Measurements from ENCODE around the gene PTPRJ.

Gene PTPRJ

DNA sequence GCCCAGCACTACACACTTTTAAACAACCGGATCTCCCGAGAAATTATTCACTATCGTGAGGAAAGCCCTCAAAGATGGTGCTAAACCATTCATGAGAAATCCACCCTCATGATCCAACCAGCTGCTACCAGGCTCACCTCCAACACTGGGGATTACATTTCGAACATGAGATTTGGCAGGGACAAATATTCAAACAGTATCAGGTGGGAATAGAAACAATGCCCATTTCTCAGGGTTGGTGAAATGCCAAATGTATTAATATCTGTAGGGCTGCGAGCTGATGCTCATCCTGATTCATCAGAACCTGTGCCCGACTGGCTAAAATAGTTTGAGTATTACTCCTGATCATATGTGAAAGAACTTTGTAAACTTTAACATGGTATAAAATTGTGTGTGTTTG lies 15.8 kb upstream of the PTPRJ start:
- no peak overlapping the region for H3K18ac ChIP-seq (ENCODE audit: low read depth in 1 of 2, low read length in 2 of 2)
- no peak overlapping the region for H3K27ac ChIP-seq (ENCODE audit: low read length, poor library complexity, severe bottlenecking)
- no peak overlapping the region for H3K4ac ChIP-seq (ENCODE audit: low read depth in 1 of 2, low read length in 2 of 2)
- no peak overlapping the region for H2BK12ac ChIP-seq (ENCODE audit: low read length in 2 of 2)
- no peak overlapping the region for H3K4me2 ChIP-seq (ENCODE audit: low read length, poor library complexity, severe bottlenecking)
- peaks cover 9% of the 10 kb centered on the region for H3K4me1 ChIP-seq (ENCODE audit: control insufficient read depth, insufficient read depth, low read depth, low read length)
- no peaks in the 10 kb centered on the region for H3K79me1 ChIP-seq (replicated peaks; ENCODE audit: low read length, poor library complexity, severe bottlenecking)
- no peak overlapping the region for H2BK15ac ChIP-seq (ENCODE audit: low read depth, poor library complexity, severe bottlenecking)
- no peak overlapping the region for H2BK120ac ChIP-seq (ENCODE audit: low read depth, low read length)
- H4K91ac ChIP-seq (ENCODE audit: low read length) = no peak overlapping the region
- no peak overlapping the region for H2AFZ ChIP-seq (ENCODE audit: low read depth, low read length)
- H2AK5ac ChIP-seq (ENCODE audit: low read length, severe bottlenecking) = no peak overlapping the region
- no peak overlapping the region for H2BK5ac ChIP-seq (ENCODE audit: low read depth, low read length, poor library complexity, severe bottlenecking)
- H3K9ac ChIP-seq (ENCODE audit: low read length) = no peak overlapping the region
- no peak overlapping the region for H3K4me3 ChIP-seq (ENCODE audit: insufficient read depth in 1 of 2, low read depth in 1 of 2, low read length in 2 of 2)
- 93% methylated on average over 5 of the region's 6 CpGs for WGBS
- H3K27me3 ChIP-seq (ENCODE audit: control insufficient read depth in 1 of 2, insufficient read depth in 1 of 2, low read length in 2 of 2) = no peaks in the 10 kb centered on the region
- H3K14ac ChIP-seq (ENCODE audit: low read length in 2 of 2) = no peak overlapping the region
- no peaks in the 10 kb centered on the region for H3K9me3 ChIP-seq (ENCODE audit: control insufficient read depth, low read length)
- H3K36me3 ChIP-seq (ENCODE audit: control insufficient read depth in 1 of 2, insufficient read depth in 2 of 2, low read depth in 1 of 2, low read length in 2 of 2) = no peaks in the 10 kb centered on the region
- DNase-seq = no peak
- H3K23ac ChIP-seq (ENCODE audit: low read length in 2 of 2) = no peak overlapping the region
- H4K8ac ChIP-seq (ENCODE audit: low read length) = no peak overlapping the region

GRCh38 chr11:47967577-47968525 lies 12.5 kb upstream of the PTPRJ start:
- Histone ChIP-seq H2AK5ac (ENCODE audit: low read length, severe bottlenecking) (peak overlapping the region; percentile 86), H3K9ac (ENCODE audit: low read length) (no peak overlapping the region), H3K9me3 (ENCODE audit: control insufficient read depth, low read length) (no peaks in the 10 kb centered on the region), H4K8ac (ENCODE audit: low read length) (no peak overlapping the region), H2BK5ac (ENCODE audit: low read depth, low read length, poor library complexity, severe bottlenecking) (peak overlapping the region; percentile 70), H3K14ac (ENCODE audit: low read length in 2 of 2) (no peak overlapping the region), H2BK12ac (ENCODE audit: low read length in 2 of 2) (no peak overlapping the region), H3K23ac (ENCODE audit: low read length in 2 of 2) (no peak overlapping the region), H3K79me1 (replicated peaks; ENCODE audit: low read length, poor library complexity, severe bottlenecking) (no peaks in the 10 kb centered on the region), H3K4me2 (ENCODE audit: low read length, poor library complexity, severe bottlenecking) (no peak overlapping the region), H2AFZ (ENCODE audit: low read depth, low read length) (no peak overlapping the region), H3K36me3 (ENCODE audit: control insufficient read depth in 1 of 2, insufficient read depth in 2 of 2, low read depth in 1 of 2, low read length in 2 of 2) (no peaks in the 10 kb centered on the region), H3K4me1 (ENCODE audit: control insufficient read depth, insufficient read depth, low read depth, low read length) (peaks cover 15% of the 10 kb centered on the region), H2BK120ac (ENCODE audit: low read depth, low read length) (no peak overlapping the region), H3K4me3 (ENCODE audit: insufficient read depth in 1 of 2, low read depth in 1 of 2, low read length in 2 of 2) (no peak overlapping the region), H3K18ac (ENCODE audit: low read depth in 1 of 2, low read length in 2 of 2) (no peak overlapping the region), H4K91ac (ENCODE audit: low read length) (peak overlapping the region; percentile 50), H3K27me3 (ENCODE audit: control insufficient read depth in 1 of 2, insufficient read depth in 1 of 2, low read length in 2 of 2) (no peaks in the 10 kb centered on the region), H2BK15ac (ENCODE audit: low read depth, poor library complexity, severe bottlenecking) (no peak overlapping the region), H3K4ac (ENCODE audit: low read depth in 1 of 2, low read length in 2 of 2) (no peak overlapping the region), H3K27ac (ENCODE audit: low read length, poor library complexity, severe bottlenecking) (no peak overlapping the region)
- 80% methylated on average over 9 of the region's 9 CpGs for WGBS
- DNase-seq = no peak

- H2BK120ac ChIP-seq (ENCODE audit: low read depth, low read length) = no peak overlapping the region
- no peak overlapping the region for H3K18ac ChIP-seq (ENCODE audit: low read depth in 1 of 2, low read length in 2 of 2)
- no peak overlapping the region for H2BK15ac ChIP-seq (ENCODE audit: low read depth, poor library complexity, severe bottlenecking)
- no peak overlapping the region for H3K4me3 ChIP-seq (ENCODE audit: insufficient read depth in 1 of 2, low read depth in 1 of 2, low read length in 2 of 2)
- H3K36me3 ChIP-seq (ENCODE audit: control insufficient read depth in 1 of 2, insufficient read depth in 2 of 2, low read depth in 1 of 2, low read length in 2 of 2) = no peaks in the 10 kb centered on the region
- H3K4me1 ChIP-seq (ENCODE audit: control insufficient read depth, insufficient read depth, low read depth, low read length) = peaks cover 22% of the 10 kb centered on the region
- H3K27ac ChIP-seq (ENCODE audit: low read length, poor library complexity, severe bottlenecking) = no peak overlapping the region
- H2BK12ac ChIP-seq (ENCODE audit: low read length in 2 of 2) = no peak overlapping the region
- H2BK5ac ChIP-seq (ENCODE audit: low read depth, low read length, poor library complexity, severe bottlenecking) = no peak overlapping the region
- no peak overlapping the region for H3K23ac ChIP-seq (ENCODE audit: low read length in 2 of 2)
- no peak overlapping the region for H4K8ac ChIP-seq (ENCODE audit: low read length)
- H2AK5ac ChIP-seq (ENCODE audit: low read length, severe bottlenecking) = peak overlapping the region; percentile 51
- no peak overlapping the region for H3K14ac ChIP-seq (ENCODE audit: low read length in 2 of 2)
- no peak overlapping the region for H3K4ac ChIP-seq (ENCODE audit: low read depth in 1 of 2, low read length in 2 of 2)
- no peak overlapping the region for H2AFZ ChIP-seq (ENCODE audit: low read depth, low read length)
- DNase-seq = no peak
- 96% methylated on average over 7 of the region's 8 CpGs for WGBS
- no peaks in the 10 kb centered on the region for H3K79me1 ChIP-seq (replicated peaks; ENCODE audit: low read length, poor library complexity, severe bottlenecking)
- H3K9ac ChIP-seq (ENCODE audit: low read length) = no peak overlapping the region
- H4K91ac ChIP-seq (ENCODE audit: low read length) = no peak overlapping the region
- no peaks in the 10 kb centered on the region for H3K27me3 ChIP-seq (ENCODE audit: control insufficient read depth in 1 of 2, insufficient read depth in 1 of 2, low read length in 2 of 2)
- no peak overlapping the region for H3K4me2 ChIP-seq (ENCODE audit: low read length, poor library complexity, severe bottlenecking)
- no peaks in the 10 kb centered on the region for H3K9me3 ChIP-seq (ENCODE audit: control insufficient read depth, low read length)
These were observed 11.0 kb upstream of the PTPRJ start for GRCh38 chr11:47969401-47969800.

GRCh38 chr11:47971501-47971900 lies 8.9 kb upstream of the PTPRJ start:
- no peaks in the 10 kb centered on the region for H3K27me3 ChIP-seq (ENCODE audit: control insufficient read depth in 1 of 2, insufficient read depth in 1 of 2, low read length in 2 of 2)
- no peak overlapping the region for H3K27ac ChIP-seq (ENCODE audit: low read length, poor library complexity, severe bottlenecking)
- H3K79me1 ChIP-seq (replicated peaks; ENCODE audit: low read length, poor library complexity, severe bottlenecking) = no peaks in the 10 kb centered on the region
- no peak overlapping the region for H2BK120ac ChIP-seq (ENCODE audit: low read depth, low read length)
- H3K14ac ChIP-seq (ENCODE audit: low read length in 2 of 2) = no peak overlapping the region
- no peaks in the 10 kb centered on the region for H3K9me3 ChIP-seq (ENCODE audit: control insufficient read depth, low read length)
- no peak overlapping the region for H2AFZ ChIP-seq (ENCODE audit: low read depth, low read length)
- no peak overlapping the region for H3K9ac ChIP-seq (ENCODE audit: low read length)
- WGBS = 89% methylated on average over 2 of the region's 4 CpGs
- peak overlapping the region; percentile 86 for H2AK5ac ChIP-seq (ENCODE audit: low read length, severe bottlenecking)
- peak overlapping the region in 1 of 2 experiments; percentile 49 for H3K4ac ChIP-seq (ENCODE audit: low read depth in 1 of 2, low read length in 2 of 2)
- peak overlapping the region; percentile 49 for H4K8ac ChIP-seq (ENCODE audit: low read length)
- peak overlapping the region; percentile 37 to 96 for H2BK12ac ChIP-seq (ENCODE audit: low read length in 2 of 2)
- peak overlapping the region; percentile 47 for H4K91ac ChIP-seq (ENCODE audit: low read length)
- DNase-seq = no peak
- no peaks in the 10 kb centered on the region for H3K36me3 ChIP-seq (ENCODE audit: control insufficient read depth in 1 of 2, insufficient read depth in 2 of 2, low read depth in 1 of 2, low read length in 2 of 2)
- peak overlapping the region in 1 of 2 experiments; percentile 67 for H3K18ac ChIP-seq (ENCODE audit: low read depth in 1 of 2, low read length in 2 of 2)
- H2BK15ac ChIP-seq (ENCODE audit: low read depth, poor library complexity, severe bottlenecking) = no peak overlapping the region
- H2BK5ac ChIP-seq (ENCODE audit: low read depth, low read length, poor library complexity, severe bottlenecking) = peak overlapping the region; percentile 51
- no peak overlapping the region for H3K23ac ChIP-seq (ENCODE audit: low read length in 2 of 2)
- no peak overlapping the region for H3K4me2 ChIP-seq (ENCODE audit: low read length, poor library complexity, severe bottlenecking)
- H3K4me3 ChIP-seq (ENCODE audit: insufficient read depth in 1 of 2, low read depth in 1 of 2, low read length in 2 of 2) = no peak overlapping the region
- peaks cover 19% of the 10 kb centered on the region for H3K4me1 ChIP-seq (ENCODE audit: control insufficient read depth, insufficient read depth, low read depth, low read length)
